RPMI7951 (cell line): ENCODE results near the gene TADA3. TPM values are rescaled to one million over a fixed set of nuclear protein-coding genes. Genes with fewer than 3 reads are reported as not detected.
"Not testable (repeated sequence)": the region's sequence is repeated elsewhere in the genome, so short reads cannot be mapped to it uniquely, and the experiment has no call there.

ENCODE experiments used
- DNase-seq: peaks from one replicate; pipeline ENCODE4 v3.0.0-alpha.2; 2012; ENCODE audit warnings: low read depth
- total RNA-seq: library from RNA; depleted of rRNA; stranded (reverse); fragments of >200 nt; shearing (Covaris generic); gene quantifications from 2 replicates; pipeline ENCODE4 v1.2.3, GENCODE V29; 2014

TADA3 gene
- total RNA-seq, 1 experiment from 2014 or later = 99.1 TPM

- DNase-seq = no peak
These were observed 7.3 kb downstream of the TADA3 start for GRCh38 chr3:9784965-9785364.

DNA sequence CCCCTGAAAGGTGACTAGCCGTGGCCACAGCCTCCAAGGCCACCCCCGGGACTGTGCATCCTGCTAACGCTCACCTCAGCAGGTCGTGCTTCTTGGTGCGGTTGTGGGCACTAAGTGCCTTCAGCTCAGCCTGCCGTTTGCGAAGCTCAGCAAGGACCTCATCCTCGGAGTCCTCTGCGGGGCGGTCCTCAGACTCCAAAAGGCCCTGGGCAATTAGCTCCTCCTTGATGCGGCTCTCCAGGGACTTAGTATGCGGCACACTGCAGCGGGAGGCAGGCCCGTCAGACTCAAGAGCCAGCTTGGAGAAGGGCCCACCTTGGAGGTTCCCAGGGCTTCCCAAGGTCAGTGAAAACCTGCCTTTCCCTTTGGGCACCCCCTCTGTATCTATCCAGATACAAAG lies 8.3 kb downstream of the TADA3 start:
- no peak for DNase-seq

DNA sequence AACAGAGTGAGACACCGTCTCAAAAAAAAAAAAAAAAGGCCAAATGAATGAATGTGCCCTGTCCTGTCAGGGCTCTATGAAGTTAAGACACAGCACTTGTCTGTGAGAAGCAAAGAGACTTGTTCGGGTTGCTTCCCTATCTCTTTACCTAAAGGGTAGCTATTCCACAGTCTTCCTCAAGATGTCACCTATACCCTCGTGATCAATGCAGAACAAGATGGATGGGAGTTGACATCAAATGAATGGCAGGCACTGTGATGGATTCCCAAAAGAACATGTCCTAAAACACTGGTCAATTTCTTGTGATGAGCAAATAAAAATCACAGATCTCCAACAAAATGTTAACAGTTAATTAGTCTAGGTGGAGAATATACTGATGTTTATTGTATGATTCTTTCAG lies 9.5 kb downstream of the TADA3 start:
- no peak for DNase-seq

DNA sequence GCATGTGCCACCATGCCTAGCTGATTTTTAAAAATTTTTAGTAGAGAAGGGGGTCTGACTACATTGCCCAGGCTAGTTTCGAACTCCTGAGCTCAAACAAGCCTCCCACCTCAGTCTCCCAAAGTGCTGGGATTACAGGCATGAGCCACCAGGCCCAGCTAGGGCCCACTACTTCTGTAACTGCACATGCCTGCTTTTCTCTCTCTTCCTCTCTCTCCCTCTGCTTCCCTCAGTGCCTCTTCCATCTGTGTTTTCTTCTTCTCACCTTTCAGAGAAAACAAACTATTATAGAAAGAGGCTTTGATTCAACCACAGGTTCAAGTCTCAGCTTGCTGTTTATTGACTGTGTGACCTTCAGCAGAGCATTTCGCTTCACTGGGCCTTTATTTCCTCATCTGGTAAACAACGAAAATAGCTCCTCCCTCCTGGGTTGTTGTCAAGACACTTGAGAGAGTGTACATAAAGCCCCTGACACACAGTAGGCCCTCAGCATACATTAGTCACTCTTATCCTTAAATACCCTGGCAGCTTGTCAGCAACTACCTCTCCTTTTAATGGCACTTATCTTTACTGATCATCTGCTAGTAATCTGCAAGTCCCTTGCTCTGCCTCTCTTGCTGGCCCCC lies 10.2 kb downstream of the TADA3 start:
- no peak for DNase-seq

DNA sequence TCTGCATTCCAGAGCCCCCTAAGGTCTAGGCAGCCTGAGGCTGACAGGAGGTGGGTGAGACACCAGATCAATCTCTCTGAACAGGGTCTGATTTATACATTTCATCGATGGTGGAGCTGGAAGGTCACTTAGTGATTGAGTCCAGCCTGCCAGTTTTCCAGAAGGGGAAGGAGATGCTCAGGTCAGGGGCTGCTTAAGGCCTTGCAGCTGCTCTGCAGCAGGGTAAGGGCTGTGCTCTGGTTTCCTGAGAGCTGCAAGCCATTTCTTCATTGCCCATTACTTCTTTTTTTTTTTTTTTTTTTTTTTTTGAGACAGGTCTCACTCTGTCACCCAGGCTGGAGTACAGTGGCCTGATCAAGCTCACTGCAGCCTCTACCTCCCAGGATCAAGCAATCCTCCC lies 10.7 kb downstream of the TADA3 start:
- DNase-seq = no peak

DNA sequence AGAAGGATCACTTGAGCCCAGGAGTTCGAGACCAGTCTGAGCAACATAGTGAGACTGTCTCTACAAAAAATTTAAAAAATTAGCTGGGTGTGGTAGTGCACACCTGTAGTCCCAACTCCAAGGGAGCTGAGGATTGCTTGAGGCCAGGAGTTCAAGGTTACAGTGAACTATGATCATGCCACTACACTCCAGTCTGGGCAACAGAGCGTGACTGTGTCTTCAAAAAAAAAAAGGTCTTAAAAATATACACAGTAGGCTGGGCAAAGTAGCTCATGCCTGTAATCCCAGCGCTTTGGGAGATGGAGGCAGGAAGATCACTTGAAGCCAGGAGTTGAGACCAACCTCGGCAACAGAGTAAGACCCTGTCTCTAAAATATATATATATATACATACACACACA lies 11.4 kb downstream of the TADA3 start:
- DNase-seq = no peak

DNA sequence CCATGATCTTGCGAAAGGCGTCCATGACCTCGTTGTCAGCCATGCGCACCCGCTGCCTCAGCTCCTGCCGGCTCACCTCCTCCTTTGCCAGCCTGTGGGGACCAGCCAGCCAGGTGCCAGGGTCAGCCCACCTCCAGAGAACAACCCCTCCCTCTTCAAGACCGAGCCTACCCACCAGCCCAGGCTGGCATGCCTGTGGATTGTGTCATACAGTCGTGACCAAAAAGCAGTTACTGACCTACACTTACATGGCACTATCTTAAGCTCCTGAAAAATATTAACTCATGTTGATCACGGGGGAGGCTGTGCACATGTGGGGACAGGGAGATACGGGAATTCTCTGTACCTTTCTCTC lies 11.8 kb downstream of the TADA3 start:
- DNase-seq = no peak

- DNase-seq = no peak
These were observed 12.4 kb downstream of the TADA3 start for GRCh38 chr3:9779721-9780457.

DNA sequence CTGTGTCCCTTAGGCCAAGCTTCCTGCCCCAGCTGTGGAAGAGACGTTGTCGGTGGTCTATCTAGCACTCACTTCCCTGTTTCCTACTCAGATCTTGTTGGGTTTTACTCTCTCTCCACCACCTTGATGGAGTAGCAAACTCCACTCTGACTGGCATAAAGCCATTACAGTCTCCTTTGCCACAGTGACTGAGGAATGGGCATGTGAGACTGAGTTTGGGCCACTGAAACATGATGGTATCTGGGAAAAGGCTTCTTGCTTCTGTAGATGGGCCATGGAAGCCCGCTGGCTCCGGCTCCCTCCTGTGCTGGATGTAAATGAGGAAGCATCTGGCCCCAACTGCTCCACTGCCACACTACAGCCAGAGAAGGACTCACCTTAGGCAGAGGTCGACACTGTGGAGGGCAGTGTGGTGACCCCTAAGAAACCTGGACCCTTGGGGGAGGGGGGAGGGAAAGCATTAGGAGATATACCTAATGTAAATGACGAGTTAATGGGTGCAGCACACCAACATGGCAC lies 13.1 kb downstream of the TADA3 start:
- DNase-seq = no peak

DNA sequence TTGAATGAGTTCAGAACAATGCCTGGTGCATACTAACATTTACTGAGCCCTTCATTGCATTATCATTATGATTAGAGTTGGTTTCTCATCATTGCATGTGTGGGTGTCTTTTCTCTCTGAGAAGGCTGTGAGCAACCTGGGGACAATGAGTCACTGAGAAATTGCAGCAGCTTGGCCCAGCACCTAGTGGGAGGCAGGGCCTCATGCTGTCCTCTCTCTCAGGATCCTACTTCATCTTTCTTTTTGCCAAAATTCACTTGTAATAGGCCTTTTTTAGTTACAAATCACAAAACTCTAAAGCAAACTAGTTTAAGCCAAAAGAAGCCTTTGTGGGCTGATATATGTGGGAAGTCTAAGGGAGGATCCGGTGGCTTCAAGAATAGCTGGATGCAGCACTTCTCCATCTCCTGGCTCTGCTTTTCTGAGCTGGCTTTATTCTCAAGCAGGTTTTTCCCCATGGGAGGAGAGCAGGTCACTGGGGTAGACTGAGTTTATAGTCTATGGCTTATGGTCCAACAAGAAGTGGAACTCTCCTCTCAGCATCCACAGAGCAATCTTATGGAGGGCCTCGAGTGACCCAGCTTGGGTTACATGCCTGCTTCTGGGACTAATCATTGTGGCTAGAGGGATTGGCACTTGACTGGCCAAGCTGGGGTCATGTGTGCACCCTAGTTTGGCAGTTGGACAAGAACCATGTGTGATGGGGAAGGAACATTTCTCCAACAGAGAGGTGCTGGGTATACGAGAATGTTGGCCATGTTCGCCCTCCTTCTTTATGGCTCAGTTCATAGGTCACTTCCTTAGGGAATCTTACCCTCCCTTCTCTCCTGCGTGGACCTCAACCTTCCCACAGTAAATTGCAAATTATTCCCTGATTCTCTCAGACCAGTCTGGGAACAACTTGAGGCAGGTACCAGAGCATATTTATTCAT lies 13.9 kb downstream of the TADA3 start:
- DNase-seq = peak; percentile 35

GRCh38 chr3:9777694-9778021 lies 14.6 kb downstream of the TADA3 start:
- no peak for DNase-seq

DNA sequence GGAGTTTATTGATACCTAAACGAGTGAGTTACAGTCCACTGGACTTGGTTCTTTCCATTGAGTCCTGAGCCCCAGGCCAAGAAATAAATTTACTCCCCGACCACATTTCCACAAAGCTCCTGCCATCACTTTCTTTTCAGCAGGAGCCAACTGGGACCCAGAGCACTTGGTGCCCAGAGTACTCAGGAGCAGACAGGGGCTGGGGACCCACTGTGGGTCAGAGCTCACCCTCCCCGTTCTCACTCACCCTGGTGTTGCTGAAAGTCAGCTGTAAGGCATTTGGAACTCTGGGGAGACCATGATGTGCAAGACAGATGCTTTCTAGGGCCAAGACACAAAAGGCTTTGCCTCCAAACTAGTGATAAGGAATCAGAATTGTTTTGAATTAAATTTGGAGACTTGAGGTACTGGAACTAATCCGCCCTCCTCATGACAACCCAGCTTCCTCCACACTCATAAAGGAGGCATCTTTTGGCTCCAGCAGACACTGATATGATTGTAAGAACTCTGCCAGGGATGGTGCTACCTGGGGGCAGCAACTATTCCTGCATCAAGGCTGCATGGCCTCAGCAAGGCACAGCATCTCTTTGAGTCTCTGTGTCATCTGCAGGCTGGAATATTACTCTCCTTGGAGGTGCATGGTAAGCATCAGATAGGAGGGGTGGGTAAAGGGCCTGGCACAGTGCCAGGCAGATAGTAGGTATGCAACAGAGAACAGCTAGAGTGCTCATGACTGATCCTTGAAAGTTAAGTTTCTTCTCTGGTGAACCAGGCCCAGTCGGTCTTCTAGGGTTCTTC lies 15.2 kb downstream of the TADA3 start:
- DNase-seq = no peak

DNA sequence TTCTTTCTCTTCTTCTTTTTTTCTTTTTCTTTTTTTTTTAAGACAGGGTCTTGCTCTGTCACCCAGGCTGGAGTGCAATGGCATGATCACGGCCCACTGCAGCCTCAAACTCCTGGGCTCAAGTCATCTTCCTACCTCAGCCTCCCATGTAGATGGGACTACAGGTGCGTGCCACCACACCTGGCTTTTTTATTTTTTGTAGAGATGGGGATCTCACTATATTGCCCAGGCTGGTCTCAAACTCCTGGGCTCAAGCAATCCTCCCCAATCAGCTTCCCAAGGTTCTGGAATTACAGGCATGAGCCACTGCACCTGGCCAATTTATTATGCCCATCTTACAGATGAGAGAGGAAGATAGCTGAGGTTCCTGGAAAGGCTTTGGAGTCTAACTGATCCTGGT lies 21.3 kb downstream of the TADA3 start:
- not testable (repeated sequence) for DNase-seq

- peak; percentile 27 for DNase-seq
These were observed 21.9 kb downstream of the TADA3 start for GRCh38 chr3:9770276-9770812.

DNA sequence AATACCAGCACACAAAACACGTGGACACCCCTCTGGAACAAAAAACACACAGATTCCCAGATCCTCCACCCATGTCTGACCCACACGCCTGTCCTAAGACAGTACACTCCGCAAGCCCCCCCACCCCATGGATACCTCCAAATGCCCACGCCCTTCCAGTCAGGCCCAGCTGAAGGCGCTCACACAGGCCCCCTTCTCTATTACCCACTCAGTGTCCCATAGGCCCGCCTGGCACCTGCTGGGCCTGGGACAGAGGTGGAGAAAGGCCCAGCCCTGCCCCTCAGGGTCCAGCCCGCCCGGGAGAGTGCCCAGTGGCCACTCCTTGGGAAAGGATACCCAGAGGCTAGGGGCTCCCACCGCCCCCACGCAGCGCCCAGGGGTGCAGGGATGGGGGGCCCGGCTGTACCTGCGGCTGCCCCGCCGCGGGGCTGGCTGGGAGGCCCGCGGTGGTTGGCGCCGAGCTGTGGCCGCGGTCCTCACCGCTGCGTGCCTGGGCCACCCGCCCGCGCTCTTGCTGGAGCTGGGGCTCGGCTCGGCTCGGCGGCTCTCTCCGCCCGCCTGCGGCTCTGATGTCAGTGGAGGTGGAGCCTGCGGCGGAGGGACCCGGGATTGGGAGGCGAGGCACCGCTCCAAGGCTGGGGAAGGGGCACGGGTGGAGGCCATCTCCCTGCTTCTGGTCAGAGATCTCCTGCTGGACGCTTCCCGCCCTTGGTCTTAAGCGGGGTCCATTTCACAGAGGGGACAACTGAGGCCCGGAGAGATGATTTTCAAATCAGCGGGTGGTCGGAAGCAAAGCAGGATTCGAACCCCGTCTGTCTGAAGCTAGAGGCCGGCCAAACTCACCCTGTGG lies 22.6 kb downstream of the TADA3 start, which contains the start of gene CAMK1:
Gene CAMK1 (minus strand): TSS at position 522 of the 850 bp plus-strand sequence. CDS start 2,198 bp downstream, outside the sequence.
- DNase-seq = peak; percentile 68

GRCh38 chr3:9769012-9769411 lies 23.3 kb downstream of the TADA3 start:
- no peak for DNase-seq

- DNase-seq = no peak
These were observed 24.0 kb downstream of the TADA3 start for GRCh38 chr3:9768141-9768775.

GRCh38 chr3:9767418-9767817 lies 24.9 kb downstream of the TADA3 start:
- no peak for DNase-seq

DNA sequence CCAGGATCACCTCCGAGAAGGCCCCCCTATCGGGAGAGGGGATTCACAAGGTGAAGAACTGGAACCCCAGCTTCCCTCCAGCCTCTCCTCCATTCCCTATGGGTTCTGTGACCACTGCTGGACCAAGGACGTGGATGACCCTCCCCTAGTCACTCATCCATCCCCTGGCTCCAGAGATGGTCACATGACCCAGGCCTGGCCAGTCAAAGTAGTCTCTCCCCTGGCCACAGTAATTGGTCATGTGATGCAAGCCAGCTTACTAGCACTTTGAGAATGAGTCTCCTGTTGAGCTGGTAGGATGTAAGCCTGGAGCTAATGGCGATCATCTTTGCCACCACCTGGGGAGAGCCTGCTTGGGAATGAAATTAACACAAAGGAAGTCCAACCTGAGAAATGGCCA lies 26.4 kb downstream of the TADA3 start:
- DNase-seq = no peak

DNA sequence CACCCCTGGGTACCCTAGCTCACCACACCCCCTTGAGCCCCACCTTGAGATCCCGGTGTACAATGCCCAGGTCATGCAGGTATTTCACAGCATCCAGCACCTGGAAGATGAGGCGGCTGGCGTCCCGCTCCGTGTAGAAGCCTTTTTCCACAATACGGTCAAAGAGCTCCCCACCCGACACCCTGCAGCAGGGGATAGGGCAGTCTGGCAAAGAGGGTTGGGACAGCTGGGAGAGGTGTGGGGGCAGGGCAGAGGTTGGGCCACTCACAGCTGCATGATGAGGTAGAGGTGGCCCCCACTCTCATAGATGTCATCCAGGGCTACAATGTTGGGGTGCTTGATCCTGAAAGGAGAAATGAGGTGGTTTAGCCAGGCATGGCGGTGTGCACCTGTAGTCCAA lies 29.4 kb downstream of the TADA3 start:
- no peak for DNase-seq
